HTERT RPE-1 (cell line): ENCODE measurements around the gene TMTC2.

Source experiments
- in situ Hi-C: fragments of 300-500 bp; cut with MboI; formaldehyde crosslinking; loops from 4 replicates; pipeline ENCODE4 v1.14.3; 2020; ENCODE audit warnings: low sequenced_read_pairs

TMTC2 gene

DNA sequence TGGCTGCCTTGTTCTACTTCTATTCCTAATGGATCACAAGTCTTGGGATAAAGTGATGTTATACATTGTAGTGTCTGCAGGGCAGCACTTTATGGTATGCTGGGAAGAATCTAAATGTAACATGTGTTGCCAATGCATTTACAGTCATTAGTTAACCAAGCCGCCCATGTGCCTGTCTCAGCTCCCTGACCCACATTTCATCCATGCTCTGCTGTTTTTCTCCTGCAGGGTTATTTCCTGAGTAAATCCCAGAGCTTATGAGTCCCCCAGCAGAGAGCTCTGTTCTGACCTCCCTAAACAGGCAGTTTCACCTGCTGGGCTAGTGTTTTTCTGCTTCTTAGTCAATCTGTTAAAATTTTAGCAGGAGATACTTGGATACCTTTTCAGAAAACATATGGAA, 4.4 kb upstream of the TMTC2 start:
- in situ Hi-C loops: no loop called here

GRCh38 chr12:82682851-82683261, 3.9 kb upstream of the TMTC2 start:
- in situ Hi-C loops: no loop called here

- in situ Hi-C loops: no loop called here
Measured at GRCh38 chr12:82685790-82686167, 927 bp upstream of the TMTC2 start.

- in situ Hi-C loops: no loop called here
Measured at GRCh38 chr12:82687021-82688011, 610 bp downstream of the TMTC2 start.

DNA sequence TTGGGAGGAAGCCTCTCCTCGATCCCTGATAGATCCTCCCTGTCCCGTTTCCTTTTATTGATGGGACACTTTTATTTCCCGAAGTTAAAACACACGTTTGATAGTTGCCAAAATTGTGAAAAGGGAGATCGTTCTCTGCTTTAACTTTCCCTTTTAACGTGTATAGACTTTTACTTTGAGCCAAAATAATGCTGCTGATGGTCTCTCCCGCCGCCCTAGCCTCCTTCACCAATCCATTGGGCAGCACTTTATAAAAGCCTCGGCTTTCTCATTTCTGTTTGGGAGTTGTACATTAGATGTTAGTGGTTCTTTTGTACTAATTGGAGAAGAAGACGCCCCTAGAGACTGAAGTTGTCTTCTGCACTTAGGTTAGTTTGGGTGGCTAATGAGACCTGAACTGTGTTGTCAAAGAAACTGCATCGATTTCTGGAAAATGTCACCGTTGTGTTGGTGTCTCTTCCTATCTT, 1.4 kb downstream of the TMTC2 start:
- in situ Hi-C loops: no loop called here

DNA sequence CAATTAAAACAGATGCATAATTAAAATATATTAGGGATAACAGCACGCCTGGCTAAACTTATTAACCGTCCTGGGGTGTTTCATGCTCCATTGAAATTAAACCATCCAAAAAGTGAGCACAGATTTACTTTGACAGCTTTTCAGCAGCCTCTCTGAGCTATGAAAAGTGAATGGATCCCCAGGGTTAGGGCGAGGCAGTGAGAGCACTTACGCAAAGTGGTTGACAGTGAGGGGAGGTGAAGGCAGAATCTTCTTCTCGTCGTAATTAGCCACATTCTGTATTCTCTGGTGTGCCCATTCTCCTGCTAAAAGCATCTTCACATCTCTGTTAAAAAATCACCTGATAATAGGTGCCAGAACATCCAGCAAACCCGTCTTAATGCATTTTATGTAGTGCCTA, 1.9 kb downstream of the TMTC2 start:
- in situ Hi-C loops: no loop called here

DNA sequence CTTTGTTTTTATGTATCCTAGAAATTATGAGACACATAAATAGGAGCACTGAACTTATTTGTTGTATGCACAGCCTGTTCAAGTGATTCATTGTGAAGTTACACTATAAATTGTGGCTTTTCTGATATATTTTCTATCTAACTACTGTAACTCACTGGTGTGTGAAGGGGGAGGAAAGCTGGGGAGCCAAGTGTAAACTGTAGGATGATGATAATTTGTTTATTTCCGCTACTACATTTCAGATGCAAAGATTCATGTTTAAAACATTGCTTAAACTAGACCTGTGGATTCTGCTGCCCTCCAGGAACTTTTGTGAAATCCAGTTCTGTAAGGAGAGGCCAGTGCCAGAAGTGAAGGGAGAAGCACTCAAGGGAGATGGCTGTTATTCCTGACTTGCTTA, 3.3 kb downstream of the TMTC2 start:
- in situ Hi-C loops: no loop called here

DNA sequence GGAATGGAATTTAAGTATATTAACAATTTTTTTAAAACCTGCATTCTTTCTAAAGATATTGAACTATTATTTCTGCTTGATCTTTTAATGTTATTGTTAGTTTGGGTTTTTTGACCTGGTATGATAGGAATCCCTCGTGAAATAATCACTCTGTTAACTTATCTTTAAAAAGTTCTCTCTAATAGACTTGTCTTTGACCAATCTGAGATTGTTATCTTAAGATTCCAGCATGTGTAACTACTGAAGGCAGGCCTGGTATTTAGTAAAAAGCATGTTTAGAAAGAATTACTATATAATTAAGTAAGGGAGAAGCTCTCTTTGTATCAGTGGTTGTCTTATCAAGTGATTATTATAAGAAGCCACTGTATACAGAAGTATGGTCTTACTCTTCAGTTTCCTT, 4.8 kb downstream of the TMTC2 start:
- in situ Hi-C loops: no loop called here

GRCh38 chr12:82694276-82694675, 7.6 kb downstream of the TMTC2 start:
- in situ Hi-C loops: no loop called here

- in situ Hi-C loops: no loop called here
Measured at GRCh38 chr12:82694970-82695369, 8.3 kb downstream of the TMTC2 start.

DNA sequence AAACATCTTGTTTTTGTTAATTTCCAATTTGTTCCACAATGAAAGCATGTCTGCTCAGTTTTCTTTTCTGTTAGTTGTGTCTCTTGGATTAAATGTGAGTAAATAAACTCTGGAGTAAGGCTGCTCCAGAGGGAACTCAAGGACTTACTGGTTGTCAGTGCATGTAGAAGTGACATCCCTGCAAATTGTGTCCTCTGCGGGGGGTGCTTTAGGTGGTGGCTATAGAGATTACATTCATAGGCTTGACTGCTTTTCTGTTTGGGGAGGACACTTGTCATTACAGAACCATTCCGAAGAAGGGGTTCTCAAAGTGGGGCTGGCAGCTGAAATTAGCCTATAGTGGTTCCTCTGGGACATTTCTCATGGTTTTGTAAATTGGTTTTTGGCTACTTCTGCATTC, 8.8 kb downstream of the TMTC2 start:
- in situ Hi-C loops: no loop called here

DNA sequence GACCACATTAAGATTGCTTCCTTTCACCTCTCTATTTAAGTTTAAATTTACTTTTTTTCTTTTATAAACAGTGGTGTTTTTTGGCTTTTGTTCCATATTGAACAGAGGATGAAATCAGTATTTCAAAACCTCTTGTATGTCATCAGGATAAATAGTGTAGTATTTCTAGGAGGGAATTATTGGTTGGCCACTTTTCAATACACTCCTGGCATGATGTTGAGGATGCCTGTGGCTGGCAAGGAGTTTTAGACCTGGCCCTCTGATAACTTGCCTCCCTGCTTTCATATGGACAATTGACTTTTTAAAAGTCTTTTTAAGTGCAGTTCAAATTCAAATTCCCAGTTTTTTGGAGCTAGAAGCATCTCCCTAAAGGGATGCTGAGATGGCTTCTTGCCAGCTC, 9.8 kb downstream of the TMTC2 start:
- in situ Hi-C loops: no loop called here

GRCh38 chr12:82698708-82699564, 12.2 kb downstream of the TMTC2 start:
- in situ Hi-C loops: no loop called here

- in situ Hi-C loops: no loop called here
Measured at GRCh38 chr12:82705774-82706173, 19.1 kb downstream of the TMTC2 start.

- in situ Hi-C loops: no loop called here
Measured at GRCh38 chr12:82708061-82708879, 21.6 kb downstream of the TMTC2 start.

DNA sequence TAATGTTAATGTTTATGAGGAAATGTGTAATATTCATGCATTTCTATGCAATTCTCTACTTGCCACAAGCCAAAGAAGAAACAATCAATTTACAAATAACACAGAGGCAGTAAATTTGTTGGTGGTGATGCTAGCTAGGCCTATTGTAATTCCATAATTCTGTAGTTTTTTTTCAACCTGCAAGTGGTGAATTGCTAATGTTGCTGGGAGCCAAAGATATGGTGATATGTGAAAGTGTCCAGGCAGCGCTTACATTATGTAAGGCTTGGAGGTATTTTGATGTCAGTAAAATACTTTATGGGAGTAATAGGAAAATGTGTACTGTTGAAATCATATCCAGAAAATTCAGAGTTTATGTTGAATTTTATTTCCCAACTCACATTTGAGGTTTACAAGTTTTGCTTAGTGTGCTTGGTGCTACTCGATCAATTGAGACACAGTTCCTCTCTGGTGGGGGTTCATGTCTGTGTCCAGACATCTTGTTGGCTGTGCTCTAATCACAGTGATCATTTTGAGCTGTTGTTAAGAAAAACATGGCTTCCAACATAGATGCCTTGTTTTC, 23.2 kb downstream of the TMTC2 start:
- in situ Hi-C loops: no loop called here

DNA sequence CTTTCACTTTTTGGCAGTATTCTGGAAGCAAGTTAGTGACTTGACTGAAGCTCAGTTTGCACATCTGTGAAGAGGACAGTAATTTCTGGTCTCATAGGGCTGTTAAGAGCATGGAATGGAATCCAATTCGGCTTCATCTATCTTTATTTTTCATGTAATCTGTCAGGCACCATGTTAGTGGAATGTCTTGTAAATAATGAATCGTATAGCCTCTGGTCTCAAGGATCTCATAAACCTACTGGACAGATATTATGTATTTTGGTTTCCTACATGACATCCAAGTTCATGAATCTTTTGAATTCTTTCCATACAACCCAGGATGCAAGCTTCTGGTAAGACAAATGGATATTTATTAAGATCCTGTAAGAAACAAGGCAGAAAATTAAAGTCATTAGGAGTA, 24.0 kb downstream of the TMTC2 start:
- in situ Hi-C loops: no loop called here

DNA sequence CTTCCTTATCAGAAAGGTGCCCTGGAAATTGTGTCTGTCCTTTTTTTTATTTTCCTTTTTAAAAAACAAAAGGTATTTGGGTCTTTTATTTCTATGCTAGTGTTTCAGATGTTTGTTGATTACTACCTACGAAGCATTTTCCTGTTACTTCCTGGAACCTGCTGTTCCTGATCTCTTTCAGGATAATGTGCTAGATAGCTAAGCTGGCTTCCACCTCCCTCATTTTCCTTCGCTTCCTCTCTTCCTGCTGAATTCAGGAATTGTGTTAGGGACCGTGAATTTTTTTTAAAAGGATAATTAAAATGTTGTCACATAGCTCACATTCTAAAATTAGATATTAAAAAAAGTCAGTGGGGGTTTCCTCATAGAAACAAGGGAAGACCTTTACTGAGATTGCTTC, 27.7 kb downstream of the TMTC2 start:
- in situ Hi-C loops: no loop called here

DNA sequence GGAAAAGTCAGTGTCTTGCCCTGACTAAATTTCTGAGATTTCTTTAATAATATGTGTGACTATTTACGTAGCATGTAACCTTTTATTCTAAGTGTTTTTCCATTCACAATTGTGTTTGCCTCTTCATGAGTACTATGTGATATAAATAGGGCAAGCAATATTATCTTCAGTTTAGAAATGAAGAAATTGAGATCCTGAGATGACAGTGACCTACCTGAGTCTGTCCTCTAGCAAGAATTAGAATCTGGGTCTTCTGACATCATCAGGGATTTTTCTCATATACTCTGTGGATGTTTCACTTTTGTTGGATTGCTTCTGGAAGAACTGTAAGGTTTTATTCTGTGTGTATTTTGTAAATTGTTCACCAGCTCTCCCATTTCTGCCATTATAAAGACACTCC, 35.0 kb downstream of the TMTC2 start:
- in situ Hi-C loops: no loop called here

- in situ Hi-C loops: no loop called here
Measured at GRCh38 chr12:82723093-82723492, 36.4 kb downstream of the TMTC2 start.

DNA sequence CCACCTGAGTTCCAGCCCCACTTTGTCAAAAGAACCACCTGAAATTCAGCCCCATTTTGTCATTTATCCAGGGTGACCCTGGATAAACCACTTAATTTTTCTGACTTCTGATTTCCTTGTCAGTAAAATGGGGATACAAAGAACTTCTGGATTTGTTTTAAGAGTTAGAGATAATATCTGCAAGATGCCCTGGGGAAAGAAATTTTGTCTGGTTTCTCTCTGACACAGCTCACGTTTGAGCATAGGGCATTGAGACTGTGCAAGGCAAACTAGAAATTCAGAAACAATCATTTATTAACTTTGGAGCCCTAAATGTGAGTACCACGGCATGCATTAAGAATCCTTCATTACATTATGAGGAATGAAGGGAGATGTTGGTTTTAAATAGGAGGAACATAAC, 37.2 kb downstream of the TMTC2 start:
- in situ Hi-C loops: no loop called here
